IPS-15b (cell line): ENCODE results near the gene LIX1.

Experiments used
- H3K27me3 ChIP-seq: one replicate; pipeline ENCODE4 v1.6.1; 2013; ENCODE audit warnings: low read length; ENCODE audit not compliant: control insufficient read depth, insufficient read depth
- H3K36me3 ChIP-seq: one replicate; pipeline ENCODE4 v1.6.1; 2013; ENCODE audit warnings: low read length; ENCODE audit not compliant: control insufficient read depth, insufficient read depth
- H3K4me1 ChIP-seq: one replicate; pipeline ENCODE4 v1.6.1; 2013; ENCODE audit warnings: mild to moderate bottlenecking, low read length; ENCODE audit not compliant: control insufficient read depth, insufficient read depth
- H3K4me3 ChIP-seq: one replicate; pipeline ENCODE4 v1.5.1; 2013; ENCODE audit warnings: low read depth, low read length
- H3K9ac ChIP-seq: one replicate; pipeline ENCODE4 v1.6.1; 2013; ENCODE audit warnings: low read depth, mild to moderate bottlenecking, low read length
- H3K9me3 ChIP-seq: one replicate; pipeline ENCODE4 v1.6.1; 2013; ENCODE audit warnings: mild to moderate bottlenecking, low read length; ENCODE audit not compliant: control insufficient read depth, insufficient read depth

LIX1 gene

DNA sequence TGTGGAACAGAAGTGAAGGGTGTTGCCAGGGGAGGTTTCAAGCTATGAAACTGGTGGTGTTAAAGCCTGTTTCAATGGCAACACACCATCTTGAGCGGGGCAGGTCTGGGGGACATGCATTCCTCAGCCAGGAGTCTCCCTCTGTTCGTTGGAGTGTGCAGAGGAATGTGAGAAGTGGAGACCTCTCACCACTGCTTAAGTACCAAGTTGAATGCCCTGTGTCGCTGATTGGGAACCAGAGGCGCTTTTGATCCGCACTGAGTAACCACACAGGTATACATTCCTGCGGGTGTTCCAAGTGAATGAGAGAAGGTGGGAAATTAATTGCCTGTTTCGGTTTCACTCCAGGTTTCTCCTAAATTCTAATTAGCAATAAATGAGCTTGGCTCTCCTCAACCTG is 99.4 kb downstream of the LIX1 start:
- H3K27me3 ChIP-seq: no peaks in the 10 kb centered on the region
- H3K4me1 ChIP-seq: peaks cover 4% of the 10 kb centered on the region
- H3K36me3 ChIP-seq: no peaks in the 10 kb centered on the region
- no peak overlapping the region for H3K4me3 ChIP-seq
- H3K9ac ChIP-seq: no peak overlapping the region
- no peaks in the 10 kb centered on the region for H3K9me3 ChIP-seq
